22Rv1 (cell line): ENCODE results near the gene GSTO2.

ENCODE experiments used
- H3K27ac ChIP-seq: fragments of 450-650 bp; 2 replicates; pipeline ENCODE4 v1.5.1; 2017
- ZFX ChIP-seq: fragments of 450-650 bp; IDR thresholded peaks from 2 replicates; pipeline ENCODE4 v1.6.1; 2017; ENCODE audit warnings: antibody characterized with exemption, borderline replicate concordance
- TF ChIP-seq, protein P1 (sequence below): fragments of 450-650 bp; IDR thresholded peaks from 2 replicates; pipeline ENCODE4 v1.5.1; 2017; ENCODE audit warnings: mild to moderate bottlenecking

Gene GSTO2

DNA sequence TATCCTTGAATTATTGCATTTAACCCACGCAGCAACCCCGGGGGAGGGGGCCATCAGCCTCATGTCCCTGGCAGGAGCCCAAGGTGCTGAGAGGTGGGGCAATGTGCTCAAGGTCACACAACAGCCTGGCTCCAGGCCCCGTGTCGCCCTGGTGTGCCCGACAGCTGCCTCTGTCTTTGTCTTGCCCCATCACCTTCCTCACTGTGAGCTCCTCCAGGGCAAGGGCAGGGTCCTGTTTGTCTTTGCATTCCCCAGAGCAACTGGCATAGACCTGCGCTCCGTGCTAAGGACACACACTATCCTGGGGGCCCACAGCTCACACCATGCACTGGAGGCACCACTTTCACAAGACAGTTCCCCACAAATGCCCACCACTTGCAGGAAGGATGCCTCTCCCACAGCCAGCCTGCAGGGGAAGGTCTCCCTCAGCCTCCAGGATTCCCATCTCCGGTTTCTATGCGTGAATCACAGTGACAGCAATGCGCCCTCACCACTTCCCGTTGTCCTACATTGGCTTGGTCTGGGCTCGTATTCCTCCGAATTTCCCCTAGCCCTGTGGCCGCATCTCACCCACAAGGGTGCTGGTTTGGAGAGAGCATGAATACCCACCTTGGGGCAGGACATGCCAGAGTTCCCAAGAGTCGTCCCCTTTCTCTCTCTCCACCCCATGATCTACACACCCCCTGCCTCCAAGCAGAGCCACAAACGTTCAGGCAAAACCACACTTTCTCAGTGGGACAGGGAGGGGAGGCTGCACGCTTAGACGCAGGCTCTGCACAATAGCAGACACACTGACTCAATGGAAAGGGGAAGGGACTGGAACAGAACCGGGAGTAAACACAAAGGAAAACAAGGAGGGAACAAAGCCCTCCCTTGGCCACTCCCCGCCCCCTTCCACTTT, 59.0 kb downstream of the GSTO2 start:
- no peak overlapping the region for H3K27ac ChIP-seq

DNA sequence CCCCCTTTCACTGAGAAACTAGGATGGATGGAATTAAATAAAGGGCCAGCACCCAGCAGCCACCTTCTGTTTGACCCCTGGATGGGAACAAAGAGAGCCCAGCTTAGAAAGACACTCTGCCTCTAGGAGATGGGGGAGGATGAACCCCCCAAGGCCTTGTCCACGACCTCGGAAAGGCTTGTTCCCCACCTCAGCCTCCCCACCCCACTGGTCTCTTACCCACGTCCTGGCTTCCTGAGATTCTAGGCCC, 59.6 kb downstream of the GSTO2 start:
- H3K27ac ChIP-seq, result no peak overlapping the region
- no peak for TF ChIP-seq ZFX

More for the DNA sequence above, 59.0 kb downstream of the GSTO2 start:
- TF ChIP-seq, protein P1, sequence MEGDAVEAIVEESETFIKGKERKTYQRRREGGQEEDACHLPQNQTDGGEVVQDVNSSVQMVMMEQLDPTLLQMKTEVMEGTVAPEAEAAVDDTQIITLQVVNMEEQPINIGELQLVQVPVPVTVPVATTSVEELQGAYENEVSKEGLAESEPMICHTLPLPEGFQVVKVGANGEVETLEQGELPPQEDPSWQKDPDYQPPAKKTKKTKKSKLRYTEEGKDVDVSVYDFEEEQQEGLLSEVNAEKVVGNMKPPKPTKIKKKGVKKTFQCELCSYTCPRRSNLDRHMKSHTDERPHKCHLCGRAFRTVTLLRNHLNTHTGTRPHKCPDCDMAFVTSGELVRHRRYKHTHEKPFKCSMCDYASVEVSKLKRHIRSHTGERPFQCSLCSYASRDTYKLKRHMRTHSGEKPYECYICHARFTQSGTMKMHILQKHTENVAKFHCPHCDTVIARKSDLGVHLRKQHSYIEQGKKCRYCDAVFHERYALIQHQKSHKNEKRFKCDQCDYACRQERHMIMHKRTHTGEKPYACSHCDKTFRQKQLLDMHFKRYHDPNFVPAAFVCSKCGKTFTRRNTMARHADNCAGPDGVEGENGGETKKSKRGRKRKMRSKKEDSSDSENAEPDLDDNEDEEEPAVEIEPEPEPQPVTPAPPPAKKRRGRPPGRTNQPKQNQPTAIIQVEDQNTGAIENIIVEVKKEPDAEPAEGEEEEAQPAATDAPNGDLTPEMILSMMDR, result no peak
- no peak for TF ChIP-seq ZFX

DNA sequence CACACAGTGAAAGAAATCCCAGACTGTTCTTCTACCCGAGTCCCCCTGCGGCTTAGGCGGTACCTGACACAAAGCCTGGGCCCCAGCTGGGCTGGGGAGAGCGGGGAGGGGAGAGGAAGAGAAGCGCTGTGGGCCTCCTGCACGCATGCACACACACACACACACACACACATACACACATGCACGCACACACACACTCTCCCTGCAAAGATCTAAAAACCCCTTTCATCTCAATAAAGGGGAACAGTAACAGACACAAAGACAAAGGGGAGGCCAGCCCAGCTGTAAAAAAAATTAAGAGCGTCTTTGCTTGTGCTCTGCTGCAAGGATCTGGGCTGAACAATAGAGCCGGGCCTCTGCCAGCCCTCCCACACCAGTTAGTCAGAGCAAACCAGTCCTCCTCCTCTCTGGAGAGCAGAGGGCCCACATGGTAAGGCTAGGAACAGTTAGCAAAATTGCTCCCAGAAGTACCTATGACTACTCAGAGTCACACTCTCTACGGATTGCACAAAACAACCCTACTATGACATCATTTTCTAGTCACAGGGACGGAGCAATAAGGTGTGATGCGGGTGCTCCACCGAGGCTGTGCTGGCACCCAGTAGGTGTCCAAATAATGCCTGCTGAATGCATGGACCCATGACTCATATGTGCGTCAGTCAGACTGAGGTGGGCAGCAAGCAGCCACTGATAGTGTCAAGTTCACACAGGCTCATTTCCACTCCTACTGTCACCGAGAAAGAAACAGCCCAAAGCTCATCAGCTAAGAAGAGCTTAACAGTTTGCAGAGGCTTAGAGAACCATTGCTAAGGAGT, 60.1 kb downstream of the GSTO2 start:
- no peak for TF ChIP-seq ZFX
- TF ChIP-seq, protein P1, result no peak
- no peak overlapping the region for H3K27ac ChIP-seq

DNA sequence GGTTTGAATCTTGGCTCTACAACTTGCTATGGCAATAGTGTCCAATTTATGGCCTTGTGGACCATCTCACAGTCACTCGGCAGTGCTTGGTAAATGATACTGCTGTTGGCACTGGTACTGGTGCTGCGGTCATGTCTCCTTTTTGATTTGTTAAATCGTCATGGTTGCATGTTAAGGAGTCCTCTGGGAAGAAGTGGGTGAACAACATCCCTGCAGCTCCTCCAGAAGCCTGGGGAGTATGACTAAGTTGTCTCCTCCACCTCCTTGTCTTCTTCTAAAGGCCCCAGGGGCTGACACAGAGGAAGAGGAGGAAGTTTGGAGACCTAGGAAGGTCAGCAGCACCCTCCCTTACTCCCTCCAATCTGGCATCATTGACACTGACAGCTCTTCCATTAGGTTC, 60.8 kb downstream of the GSTO2 start:
- H3K27ac ChIP-seq, result no peak overlapping the region

DNA sequence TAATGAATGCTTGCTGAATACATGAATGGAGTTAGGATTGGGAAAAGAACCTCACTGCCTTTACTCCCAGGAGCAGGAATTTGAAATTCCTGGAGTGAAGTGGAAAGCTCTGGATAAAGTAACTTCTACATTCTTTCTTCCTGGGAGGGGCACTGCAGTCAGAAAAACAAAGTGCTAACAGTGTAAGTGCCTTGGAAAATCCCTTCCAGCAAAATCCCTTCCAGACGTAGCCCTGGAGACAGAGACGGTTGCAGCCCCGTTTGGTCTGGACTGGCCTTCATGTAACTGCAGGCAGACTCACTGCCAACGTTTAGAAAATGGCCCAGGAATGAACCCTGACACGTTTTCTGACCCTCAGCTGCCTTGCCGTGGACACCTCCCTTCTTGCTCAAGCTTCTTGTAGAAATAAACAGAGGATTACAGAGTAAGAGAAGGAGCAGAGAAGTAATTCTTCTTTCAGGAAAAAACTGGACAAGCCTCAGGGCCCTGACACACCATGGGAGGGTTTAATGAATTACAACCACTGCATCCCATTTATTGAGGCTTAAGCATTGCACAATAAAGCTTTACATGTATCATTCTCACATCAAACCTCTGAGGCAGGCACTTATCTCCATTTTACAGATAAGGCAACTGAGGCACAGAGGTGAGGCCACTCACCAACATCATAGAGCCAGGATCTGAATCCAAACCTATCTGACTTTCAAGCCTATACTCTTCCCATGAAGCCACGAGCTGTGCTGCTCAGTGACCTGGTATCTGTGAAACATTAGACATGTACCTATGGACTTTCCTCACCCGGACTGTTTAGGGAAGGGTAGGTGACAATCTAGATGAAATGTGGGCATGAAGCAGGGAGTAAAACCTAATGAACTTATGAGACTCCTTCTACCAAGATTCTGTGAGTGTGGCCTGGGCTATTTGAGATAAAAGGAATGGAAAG, 61.5 kb downstream of the GSTO2 start:
- TF ChIP-seq ZFX, result no peak
- TF ChIP-seq, protein P1, result no peak
- H3K27ac ChIP-seq, result no peak overlapping the region

More for the DNA sequence above, 60.8 kb downstream of the GSTO2 start:
- no peak for TF ChIP-seq ZFX
- TF ChIP-seq, protein P1, result no peak

DNA sequence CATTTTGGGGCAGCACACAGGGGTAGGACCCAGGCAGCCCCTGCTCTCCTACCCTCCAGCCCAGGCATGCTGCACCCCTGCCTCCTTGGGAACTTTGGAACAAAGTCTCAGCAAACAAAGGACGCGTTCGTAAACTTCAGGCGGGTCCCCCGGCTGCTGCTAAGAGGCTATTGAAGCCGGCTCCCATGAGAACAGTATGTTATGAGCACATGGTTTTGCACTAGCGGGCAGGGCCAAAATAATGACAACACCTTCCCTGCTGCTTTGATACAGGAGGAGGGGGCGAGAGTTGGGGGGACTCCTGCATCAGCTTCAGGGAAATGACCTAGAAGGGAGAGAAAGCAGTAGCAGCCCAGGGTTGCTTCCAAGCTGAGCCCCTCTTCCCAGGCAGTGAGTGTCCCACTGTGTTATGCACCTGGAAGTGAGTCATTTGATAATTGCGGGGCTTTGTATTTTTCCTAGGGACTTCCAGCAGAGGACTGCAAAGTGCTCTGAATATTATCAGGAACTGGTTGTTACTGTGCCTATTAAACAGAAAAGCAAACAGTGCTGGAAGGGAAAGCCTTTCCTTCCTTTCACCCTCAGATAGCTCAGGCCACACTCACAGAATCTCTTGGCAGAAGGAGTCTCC, 62.3 kb downstream of the GSTO2 start:
- TF ChIP-seq, protein P1, result no peak
- no peak for TF ChIP-seq ZFX
- H3K27ac ChIP-seq, result no peak overlapping the region
